GM06990 (cell line): ENCODE data around the gene PHLDA2.

Experiments used
- DNase-seq: peaks from one replicate; pipeline ENCODE4 v3.0.0-alpha.2; 2011; ENCODE audit not compliant: insufficient read length; ENCODE audit errors: extremely low read depth
- H3K27me3 ChIP-seq: replicated peaks from 2 replicates; pipeline ENCODE4 v1.6.0; 2011; ENCODE audit warnings: low read length; ENCODE audit not compliant: control insufficient read depth, insufficient read depth
- H3K36me3 ChIP-seq: 2 replicates; pipeline ENCODE4 v1.5.1; 2011; ENCODE audit warnings: low read length; ENCODE audit not compliant: control insufficient read depth, insufficient read depth
- H3K4me3 ChIP-seq: replicated peaks from 2 replicates; pipeline ENCODE4 v1.5.1; 2011; ENCODE audit warnings: low read depth, mild to moderate bottlenecking, control low read depth, low read length
- CTCF ChIP-seq: IDR thresholded peaks from 2 replicates; pipeline ENCODE4 v1.5.1; 2011; ENCODE audit warnings: low read length, control low read depth, mild to moderate bottlenecking, inconsistent platforms; ENCODE audit not compliant: insufficient read depth, poor library complexity, severe bottlenecking

Gene PHLDA2

GRCh38 chr11:2890466-2891294, 38.5 kb downstream of the PHLDA2 start:
- DNase-seq, result no peak
- no peaks in the 10 kb centered on the region for H3K36me3 ChIP-seq
- TF ChIP-seq CTCF, result no peak
- H3K27me3 ChIP-seq, result no peaks in the 10 kb centered on the region; the same call in 1 of the 2 replicates
- H3K4me3 ChIP-seq, result no peak overlapping the region

- Histone ChIP-seq H3K36me3 (no peaks in the 10 kb centered on the region), H3K4me3 (no peak overlapping the region), H3K27me3 (no peaks in the 10 kb centered on the region; the same call in 1 of the 2 replicates)
- no peak for TF ChIP-seq CTCF
- no peak for DNase-seq
Measured at GRCh38 chr11:2889362-2890273, 39.6 kb downstream of the PHLDA2 start.

GRCh38 chr11:2888266-2888968, 40.8 kb downstream of the PHLDA2 start:
- peak; percentile 98 for TF ChIP-seq CTCF
- DNase-seq, result no peak
- H3K4me3 ChIP-seq, result no peak overlapping the region
- H3K36me3 ChIP-seq, result no peaks in the 10 kb centered on the region
- no peaks in the 10 kb centered on the region; the same call in 1 of the 2 replicates for H3K27me3 ChIP-seq

- Histone ChIP-seq H3K36me3 (no peaks in the 10 kb centered on the region), H3K4me3 (no peak overlapping the region), H3K27me3 (peaks cover 1% of the 10 kb centered on the region; the same call in 1 of the 2 replicates)
- no peak for DNase-seq
- TF ChIP-seq CTCF, result no peak
Measured at GRCh38 chr11:2887515-2888195, 41.6 kb downstream of the PHLDA2 start.

GRCh38 chr11:2886936-2887335, 42.3 kb downstream of the PHLDA2 start:
- DNase-seq, result no peak
- no peaks in the 10 kb centered on the region for H3K36me3 ChIP-seq
- H3K4me3 ChIP-seq, result no peak overlapping the region
- peaks cover 2% of the 10 kb centered on the region; the same call in 1 of the 2 replicates for H3K27me3 ChIP-seq
- no peak for TF ChIP-seq CTCF
